ENCODE results near the gene RANBP17.
A peak's percentile ranks its signal among the peaks of the same experiment; 100 is the strongest.

RANBP17 gene

DNA sequence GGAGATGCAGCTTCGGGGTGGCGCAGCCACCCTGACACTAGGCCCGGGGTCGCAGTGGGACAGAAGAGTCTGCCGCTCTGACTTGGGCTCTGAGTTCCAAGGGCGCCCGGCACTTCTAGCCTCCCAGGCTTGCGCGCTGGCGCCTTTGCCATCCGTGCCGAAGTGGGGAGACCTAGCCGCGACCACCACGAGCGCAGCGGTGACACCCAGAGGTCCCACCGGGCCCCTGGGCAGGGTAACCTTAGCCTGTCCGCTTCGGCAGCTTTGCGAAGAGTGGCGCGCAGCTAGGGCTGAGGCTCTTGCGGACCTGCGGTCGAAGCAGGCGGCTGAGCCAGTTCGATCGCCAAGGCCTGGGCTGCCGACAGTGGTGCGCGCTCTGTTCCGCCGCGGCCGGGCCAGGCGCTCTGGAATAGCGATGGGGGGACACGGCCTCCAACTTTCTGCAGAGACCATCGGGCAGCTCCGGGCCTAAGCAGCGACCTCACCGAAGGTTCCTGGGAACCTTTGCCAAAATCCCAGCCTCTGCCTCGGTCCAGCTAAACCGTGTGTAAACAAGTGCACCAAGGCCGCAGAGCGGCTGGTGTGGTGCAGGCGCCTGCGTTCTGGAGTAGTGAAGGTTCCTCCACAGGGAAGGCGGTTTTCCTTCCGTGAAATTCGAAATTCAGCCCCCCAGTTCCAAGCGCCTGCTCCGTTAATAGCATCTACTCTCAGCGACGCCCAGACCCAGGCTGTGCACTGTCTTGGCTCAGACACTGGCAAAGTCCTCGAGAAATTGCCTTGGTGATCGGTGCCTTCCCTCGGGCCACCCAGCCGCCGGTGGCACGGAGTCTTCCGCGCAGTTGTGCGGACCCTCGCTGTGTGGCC lies 454.7 kb downstream of the RANBP17 start:
- Histone ChIP-seq H3K27ac (ENCODE audit: extremely low read depth, low read depth, low read length) (no peak overlapping the region), H3K9me3 (ENCODE audit: control insufficient read depth, insufficient read depth, low read depth, low read length) (no peaks in the 10 kb centered on the region), H3K36me3 (ENCODE audit: control insufficient read depth in 2 of 2, insufficient read depth in 1 of 2, low read length in 2 of 2) (peaks cover 3 to 5% of the 10 kb centered on the region in 2 experiments; a peak in 2 of 3 replicates), H3K4me3 (ENCODE audit: low read depth, low read length) (no peak overlapping the region), H3K4me1 (ENCODE audit: control insufficient read depth, insufficient read depth, low read length) (no peaks in the 10 kb centered on the region)
- POLR2A ChIA-PET = no interaction called here
- CTCF ChIA-PET = interaction anchor here (0.6 kb wide), 1 partner anchor 252 kb away, joined by 5 read pairs; no protein-coding TSS in a partner anchor
- TF ChIP-seq ZBTB7A (tag by site-specific recombination; IDR thresholded peaks at IDR 0.05; ENCODE audit: low read depth) = no peak
- no peak for TF ChIP-seq ZNF121 (tag by site-specific recombination; IDR thresholded peaks at IDR 0.05)
- 0 out of 2 replicates have a peak, but pooled peaks have one; percentile 22 for TF ChIP-seq ZNF600 (tag by site-specific recombination; IDR thresholded peaks at IDR 0.05)
- TF ChIP-seq ZNF335 (tag by site-specific recombination; conservative IDR thresholded peaks at IDR 0.05) = no peak
- TF ChIP-seq ZNF768 (tag by site-specific recombination; IDR thresholded peaks at IDR 0.05) = no peak

GRCh38 chr5:171317230-171317629 lies 455.4 kb downstream of the RANBP17 start:
- H3K4me1 ChIP-seq (ENCODE audit: control insufficient read depth, insufficient read depth, low read length) = no peaks in the 10 kb centered on the region
- ChIA-PET CTCF (no interaction called here), POLR2A (no interaction called here)
- H3K9me3 ChIP-seq (ENCODE audit: control insufficient read depth, insufficient read depth, low read depth, low read length) = no peaks in the 10 kb centered on the region
- H3K4me3 ChIP-seq (ENCODE audit: low read depth, low read length) = no peak overlapping the region
- peaks cover 3 to 5% of the 10 kb centered on the region in 2 experiments; a peak in 2 of 3 replicates for H3K36me3 ChIP-seq (ENCODE audit: control insufficient read depth in 2 of 2, insufficient read depth in 1 of 2, low read length in 2 of 2)
- H3K27ac ChIP-seq (ENCODE audit: extremely low read depth, low read depth, low read length) = no peak overlapping the region
- TF ChIP-seq ZNF416 (tag by site-specific recombination; IDR thresholded peaks at IDR 0.05) (no peak), ZNF18 (tag by site-specific recombination; IDR thresholded peaks at IDR 0.05) (no peak), ZNF510 (tag by site-specific recombination; IDR thresholded peaks at IDR 0.05; ENCODE audit: insufficient replicate concordance) (no peak), ZBTB44 (tag by site-specific recombination; IDR thresholded peaks at IDR 0.05) (no peak), TCF7L2 (IDR thresholded peaks at IDR 0.05; ENCODE audit: borderline replicate concordance, low read depth, low read length) (no peak), ZNF596 (tag by site-specific recombination; IDR thresholded peaks at IDR 0.05) (no peak), ZNF423 (tag by site-specific recombination; IDR thresholded peaks at IDR 0.05) (no peak), ZNF514 (tag by site-specific recombination; IDR thresholded peaks at IDR 0.05) (no peak), ZEB2 (tag by site-specific recombination; IDR thresholded peaks at IDR 0.05) (no peak), ZNF501 (tag by site-specific recombination; IDR thresholded peaks at IDR 0.05) (no peak), ZNF488 (tag by site-specific recombination; IDR thresholded peaks at IDR 0.05) (no peak), ZNF174 (tag by site-specific recombination; IDR thresholded peaks at IDR 0.05) (no peak), ZNF292 (tag by site-specific recombination; IDR thresholded peaks at IDR 0.05; ENCODE audit: borderline replicate concordance, low read depth) (no peak), ZNF138 (tag by site-specific recombination; IDR thresholded peaks at IDR 0.05; ENCODE audit: borderline replicate concordance) (no peak)
- TF ChIP-seq, protein P1, sequence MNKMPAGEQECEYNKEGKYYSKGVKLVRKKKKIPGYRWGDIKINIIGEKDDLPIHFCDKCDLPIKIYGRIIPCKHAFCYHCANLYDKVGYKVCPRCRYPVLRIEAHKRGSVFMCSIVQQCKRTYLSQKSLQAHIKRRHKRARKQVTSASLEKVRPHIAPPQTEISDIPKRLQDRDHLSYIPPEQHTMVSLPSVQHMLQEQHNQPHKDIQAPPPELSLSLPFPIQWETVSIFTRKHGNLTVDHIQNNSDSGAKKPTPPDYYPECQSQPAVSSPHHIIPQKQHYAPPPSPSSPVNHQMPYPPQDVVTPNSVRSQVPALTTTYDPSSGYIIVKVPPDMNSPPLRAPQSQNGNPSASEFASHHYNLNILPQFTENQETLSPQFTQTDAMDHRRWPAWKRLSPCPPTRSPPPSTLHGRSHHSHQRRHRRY (tag by site-specific recombination; IDR thresholded peaks at IDR 0.05) = no peak
